ENCODE results near the gene GLI1. TPM values are rescaled to one million over a fixed set of nuclear protein-coding genes. Genes with fewer than 3 reads are reported as not detected.

The GLI1 gene
- total and polyA plus RNA-seq, 4 donors = 0.74 to 5.7 (median 2.1) TPM

DNA sequence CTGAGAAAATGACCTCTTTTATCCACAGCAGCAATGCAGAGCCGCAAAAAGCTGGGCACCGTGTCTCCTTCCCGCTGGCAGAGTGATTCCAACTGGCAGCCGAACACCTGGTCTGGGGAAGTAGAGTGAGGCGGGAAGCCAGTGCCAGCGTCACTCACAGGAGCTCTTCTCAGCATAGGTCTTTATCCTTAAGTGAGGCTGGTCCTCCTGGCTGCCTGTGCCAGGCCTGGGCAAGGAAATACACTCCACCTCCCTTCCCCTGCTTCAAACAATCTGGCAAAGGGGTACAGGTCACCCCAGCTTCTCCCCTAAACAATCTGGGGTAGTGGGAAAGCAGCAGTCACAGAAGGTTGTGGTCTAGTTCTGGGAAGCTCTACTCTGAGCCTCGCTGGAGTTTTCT, 15.3 kb downstream of the GLI1 start:
- H3K27me3 ChIP-seq (ENCODE audit: control insufficient read depth in 3 of 3, insufficient read depth in 3 of 3, low read length in 2 of 3) = peaks cover 0 to 53% (median 39%) of the 10 kb centered on the region in 3 donors
- no peaks in the 10 kb centered on the region for H3K9me3 ChIP-seq (ENCODE audit: control insufficient read depth in 4 of 4, insufficient read depth in 3 of 4, low read length in 3 of 4)
- H3K4me1 ChIP-seq (ENCODE audit: control insufficient read depth in 5 of 5, insufficient read depth in 5 of 5, low read length in 5 of 5) = peaks cover 0 to 17% (median 0%) of the 10 kb centered on the region in 5 donors
- H3K36me3 ChIP-seq (ENCODE audit: control insufficient read depth in 4 of 4, insufficient read depth in 4 of 4, low read length in 4 of 4) = peaks cover 0 to 9% (median 0%) of the 10 kb centered on the region in 4 donors
- DNase-seq = no peak
- 73 to 80% methylated on average over 7 of the region's 7 CpGs for WGBS, 2 donors
- ATAC-seq (ENCODE audit: insufficient read depth, low FRiP score) = no peak
- no peak overlapping the region for H3K9ac ChIP-seq (ENCODE audit: insufficient read depth in 1 of 2, low read length in 2 of 2)
- no peak overlapping the region for H3K4me3 ChIP-seq
- TF ChIP-seq CTCF (IDR thresholded peaks at IDR 0.05; ENCODE audit: control extremely low read depth, extremely low read depth) = no peak
- H3K27ac ChIP-seq (ENCODE audit: low read depth in 1 of 2, low read length in 1 of 2) = no peak overlapping the region

GRCh38 chr12:57475271-57476161, 15.9 kb downstream of the GLI1 start:
- H3K4me3 ChIP-seq = no peak overlapping the region
- no peak for TF ChIP-seq CTCF (IDR thresholded peaks at IDR 0.05; ENCODE audit: control extremely low read depth, extremely low read depth)
- peaks cover 0 to 2% (median 0%) of the 10 kb centered on the region in 4 donors for H3K36me3 ChIP-seq (ENCODE audit: control insufficient read depth in 4 of 4, insufficient read depth in 4 of 4, low read length in 4 of 4)
- no peaks in the 10 kb centered on the region for H3K9me3 ChIP-seq (ENCODE audit: control insufficient read depth in 4 of 4, insufficient read depth in 3 of 4, low read length in 3 of 4)
- no peak overlapping the region for H3K27ac ChIP-seq (ENCODE audit: low read depth in 1 of 2, low read length in 1 of 2)
- peak in 2 of 3 donors; percentile 39 to 54 for DNase-seq
- peaks cover 0 to 17% (median 0%) of the 10 kb centered on the region in 5 donors for H3K4me1 ChIP-seq (ENCODE audit: control insufficient read depth in 5 of 5, insufficient read depth in 5 of 5, low read length in 5 of 5)
- peaks cover 0 to 53% (median 39%) of the 10 kb centered on the region in 3 donors for H3K27me3 ChIP-seq (ENCODE audit: control insufficient read depth in 3 of 3, insufficient read depth in 3 of 3, low read length in 2 of 3)
- WGBS, 2 donors = 20 to 42% methylated on average over 80 to 84 of the region's 84 CpGs
- H3K9ac ChIP-seq (ENCODE audit: insufficient read depth in 1 of 2, low read length in 2 of 2) = no peak overlapping the region
- ATAC-seq (ENCODE audit: insufficient read depth, low FRiP score) = peak; percentile 22

DNA sequence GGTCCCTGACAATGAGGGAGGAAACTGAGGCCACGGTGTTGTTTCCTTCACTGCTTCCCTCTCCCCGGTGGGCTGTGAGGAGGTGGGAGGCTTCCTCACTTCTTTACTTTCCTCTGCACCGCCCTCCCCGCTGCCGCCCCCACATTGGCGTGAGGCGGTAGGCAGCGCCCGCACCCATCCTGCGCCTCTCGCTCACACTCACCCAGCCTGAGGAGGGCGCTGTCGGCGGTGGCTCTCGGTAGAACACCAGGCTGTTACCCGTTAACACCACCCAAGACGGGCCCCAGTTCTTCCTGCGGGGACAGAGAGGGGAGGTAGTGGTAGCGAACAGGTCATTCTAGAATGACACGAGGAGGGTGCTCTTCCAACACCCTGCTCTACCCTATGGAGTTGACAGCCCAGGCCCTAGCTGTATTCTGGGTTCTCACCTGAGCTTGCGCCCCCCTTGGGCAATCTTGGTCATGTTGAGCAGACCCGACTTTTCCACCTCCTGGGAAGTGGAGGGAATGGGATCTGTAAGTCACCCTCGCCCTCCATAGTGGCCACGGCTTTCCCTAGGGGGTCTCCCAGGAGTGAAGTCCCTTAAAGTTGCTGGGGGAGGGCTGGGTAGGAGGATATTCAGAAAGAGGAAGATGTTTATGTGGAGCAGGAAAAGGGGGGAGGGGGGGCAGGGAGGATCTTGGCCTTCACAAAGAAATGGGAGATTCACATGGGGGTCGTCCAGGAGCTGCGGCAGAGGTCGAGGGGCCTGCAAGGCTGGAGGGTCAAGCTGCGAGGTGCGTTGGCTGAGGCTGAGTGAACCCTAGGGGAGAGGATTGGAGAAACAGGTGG, 16.8 kb downstream of the GLI1 start:
- H3K27ac ChIP-seq (ENCODE audit: low read depth in 1 of 2, low read length in 1 of 2) = peak overlapping the region in 1 of 2 donors; percentile 6
- H3K27me3 ChIP-seq (ENCODE audit: control insufficient read depth in 3 of 3, insufficient read depth in 3 of 3, low read length in 2 of 3) = peaks cover 0 to 53% (median 43%) of the 10 kb centered on the region in 3 donors
- TF ChIP-seq CTCF (IDR thresholded peaks at IDR 0.05; ENCODE audit: control extremely low read depth, extremely low read depth) = no peak
- ATAC-seq (ENCODE audit: insufficient read depth, low FRiP score) (no peak), DNase-seq (no peak)
- peaks cover 0 to 17% (median 0%) of the 10 kb centered on the region in 5 donors for H3K4me1 ChIP-seq (ENCODE audit: control insufficient read depth in 5 of 5, insufficient read depth in 5 of 5, low read length in 5 of 5)
- H3K9ac ChIP-seq (ENCODE audit: insufficient read depth in 1 of 2, low read length in 2 of 2) = no peak overlapping the region
- 8 to 14% methylated on average over 28 to 29 of the region's 29 CpGs for WGBS, 2 donors
- no peaks in the 10 kb centered on the region for H3K9me3 ChIP-seq (ENCODE audit: control insufficient read depth in 4 of 4, insufficient read depth in 3 of 4, low read length in 3 of 4)
- peak overlapping the region; percentile 0 for H3K4me3 ChIP-seq
- H3K36me3 ChIP-seq (ENCODE audit: control insufficient read depth in 4 of 4, insufficient read depth in 4 of 4, low read length in 4 of 4) = no peaks in the 10 kb centered on the region
